ENCODE data around the gene HCFC1R1.

Gene HCFC1R1

DNA sequence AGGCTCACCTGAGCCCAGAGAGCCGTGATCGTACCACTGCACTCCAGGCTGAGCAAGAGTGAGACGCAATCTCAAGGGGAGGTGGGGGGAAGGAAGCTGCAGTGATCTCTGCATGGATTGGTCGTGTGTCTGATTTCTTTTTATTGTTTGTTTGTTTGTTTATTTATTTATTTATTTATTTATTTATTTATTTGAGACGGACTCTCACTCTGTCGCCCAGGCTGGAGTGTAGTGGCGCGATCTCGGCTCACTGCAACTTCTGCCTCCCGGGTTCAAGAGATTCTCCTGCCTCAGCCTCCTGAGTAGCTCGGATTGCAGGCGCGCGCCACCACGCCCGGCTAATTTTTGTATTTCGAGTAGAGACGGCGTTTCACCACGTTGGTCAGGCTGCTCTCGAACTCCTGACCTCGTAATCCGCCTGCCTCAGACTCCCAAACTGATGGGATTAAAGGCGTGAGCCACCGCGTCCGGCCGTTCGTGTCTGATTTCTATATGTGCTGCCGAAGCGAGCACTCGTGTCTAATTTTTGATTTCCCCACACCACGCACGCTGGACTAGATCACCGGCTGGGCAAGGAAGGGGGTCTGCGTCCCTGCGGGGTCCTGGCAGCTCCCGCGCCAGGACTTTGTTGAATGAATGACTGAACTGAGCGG, 4.0 kb downstream of the HCFC1R1 start:
- DNase-seq (ENCODE audit: low spot score) = no peak

DNA sequence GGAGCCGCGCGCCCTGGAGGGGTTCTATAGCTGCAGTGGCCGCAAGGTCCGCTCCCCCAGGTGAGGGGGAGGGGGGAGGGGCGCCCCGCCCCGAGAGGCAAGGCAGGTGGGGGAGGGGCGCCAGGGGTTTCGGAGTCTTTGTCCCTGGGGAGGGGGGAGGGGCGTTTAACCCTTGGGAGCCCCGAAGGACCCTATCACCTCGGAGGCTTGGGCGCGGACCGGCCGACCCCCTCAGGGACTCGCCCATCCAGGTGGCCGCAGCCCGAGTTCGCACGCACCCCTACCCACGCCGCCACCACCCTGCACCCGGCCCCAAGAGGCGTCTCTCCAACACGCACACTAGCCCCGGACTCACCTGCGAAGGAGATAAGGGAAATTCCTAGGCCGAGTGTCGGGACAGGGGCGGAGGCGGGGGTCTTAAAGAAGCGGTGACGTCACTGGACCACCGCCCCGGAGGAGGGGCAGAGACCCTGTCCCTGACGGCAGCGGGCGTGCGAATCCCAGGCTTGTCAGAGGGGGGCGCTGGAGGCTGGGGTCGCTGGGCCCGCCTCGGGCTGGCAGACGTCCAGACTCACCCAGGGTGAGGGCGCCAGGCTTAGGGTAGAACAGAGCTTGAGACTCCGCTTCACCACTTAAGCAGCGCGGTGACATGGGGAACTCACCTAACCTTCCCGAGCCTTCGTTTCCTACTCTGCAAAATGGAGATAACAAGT, 5.8 kb downstream of the HCFC1R1 start, which contains the start of gene CLDN6:
Gene CLDN6 (minus strand): TSS at position 390 of the 713 bp plus-strand sequence. CDS start 2,162 bp downstream, outside the sequence.
- DNase-seq (ENCODE audit: low spot score) = no peak

- DNase-seq (ENCODE audit: low spot score) = no peak
Measured at GRCh38 chr16:3017344-3017743, 6.4 kb downstream of the HCFC1R1 start.

DNA sequence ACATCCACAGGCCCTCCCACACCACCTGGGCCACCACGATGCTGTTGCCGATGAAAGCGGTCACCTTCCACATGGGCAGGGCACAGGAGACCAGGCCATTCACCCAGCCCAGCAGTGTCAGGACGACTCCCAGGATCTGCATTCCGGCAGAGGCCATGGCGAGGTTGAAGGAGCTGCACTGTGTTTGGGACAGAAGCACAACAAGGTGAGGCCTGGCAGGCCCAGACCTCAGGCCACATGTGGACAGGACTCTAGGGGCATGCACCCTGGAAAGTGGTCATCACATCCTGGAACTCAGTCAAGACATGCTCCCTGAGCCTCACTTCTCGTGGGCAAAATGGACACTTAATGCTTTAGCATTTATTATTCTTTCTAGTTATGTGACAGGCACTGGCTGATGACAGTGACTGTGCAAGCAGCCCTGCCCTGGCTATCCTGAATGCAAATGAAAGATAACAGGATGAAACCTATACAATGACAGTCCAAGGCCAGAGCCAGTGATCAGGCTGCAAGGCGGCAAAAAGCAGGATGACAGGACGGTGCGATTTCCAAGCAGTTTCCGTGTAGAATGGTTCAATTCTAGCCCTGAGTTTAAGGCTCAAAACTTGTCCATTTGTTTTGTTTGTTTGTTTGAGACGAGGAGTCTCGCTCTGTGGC, 7.7 kb downstream of the HCFC1R1 start:
- no peak for DNase-seq (ENCODE audit: low spot score)

DNA sequence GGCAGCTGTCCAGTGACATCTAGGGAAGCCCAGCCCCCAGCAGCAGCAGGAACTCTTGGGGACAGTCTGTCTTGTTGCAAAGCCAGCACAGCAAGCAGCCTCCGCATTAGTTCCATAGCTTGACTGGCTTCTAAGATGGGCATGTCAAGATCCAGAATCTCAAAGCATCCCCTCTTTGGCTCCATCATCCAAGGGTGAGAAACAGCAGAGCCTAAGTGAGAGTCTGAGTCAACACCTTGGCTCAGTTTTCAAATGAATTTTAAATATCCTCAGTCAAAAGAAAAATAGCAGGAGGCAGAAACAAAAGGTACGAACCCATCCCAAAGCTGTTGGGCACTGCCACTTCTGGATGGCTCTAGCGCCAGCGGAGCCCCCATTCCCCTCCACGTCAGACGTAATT, 8.8 kb downstream of the HCFC1R1 start:
- no peak for DNase-seq (ENCODE audit: low spot score)

DNA sequence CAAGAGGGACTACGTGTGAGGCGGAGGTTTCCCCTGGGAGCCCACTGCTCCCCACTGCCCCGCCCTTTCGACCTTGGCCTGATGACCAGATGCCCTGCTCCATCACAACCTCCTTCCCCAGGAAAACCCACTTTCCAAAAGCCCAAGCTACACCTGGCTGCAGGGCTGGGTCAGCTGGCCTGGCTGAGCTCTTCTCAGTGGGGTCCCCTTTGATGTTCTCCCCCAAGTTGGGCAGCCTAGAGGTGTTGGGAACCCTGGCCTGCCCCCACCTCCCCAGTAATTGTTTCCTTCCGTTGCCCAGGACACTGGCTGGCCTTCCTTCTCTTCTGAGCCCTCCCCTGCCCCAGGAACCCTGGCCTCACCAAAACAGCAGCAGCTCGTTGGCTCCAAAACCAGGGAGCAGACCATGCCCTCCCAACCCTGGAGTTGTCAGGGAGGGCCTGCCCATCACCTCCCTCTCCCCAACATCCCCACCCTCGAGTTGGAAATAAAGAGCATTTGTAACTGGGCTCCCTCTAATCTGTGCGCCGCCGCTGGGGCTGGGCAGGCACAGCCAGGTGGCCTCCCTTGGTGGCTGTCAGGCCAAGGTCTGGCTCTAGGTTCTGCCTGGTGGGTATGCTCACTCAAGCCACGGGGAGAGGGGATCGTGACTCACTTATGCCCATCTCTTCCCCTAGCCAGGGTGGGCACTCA, 9.6 kb downstream of the HCFC1R1 start:
- no peak for DNase-seq (ENCODE audit: low spot score)

- no peak for DNase-seq (ENCODE audit: low spot score)
Measured at GRCh38 chr16:3013491-3013951, 10.2 kb downstream of the HCFC1R1 start.

DNA sequence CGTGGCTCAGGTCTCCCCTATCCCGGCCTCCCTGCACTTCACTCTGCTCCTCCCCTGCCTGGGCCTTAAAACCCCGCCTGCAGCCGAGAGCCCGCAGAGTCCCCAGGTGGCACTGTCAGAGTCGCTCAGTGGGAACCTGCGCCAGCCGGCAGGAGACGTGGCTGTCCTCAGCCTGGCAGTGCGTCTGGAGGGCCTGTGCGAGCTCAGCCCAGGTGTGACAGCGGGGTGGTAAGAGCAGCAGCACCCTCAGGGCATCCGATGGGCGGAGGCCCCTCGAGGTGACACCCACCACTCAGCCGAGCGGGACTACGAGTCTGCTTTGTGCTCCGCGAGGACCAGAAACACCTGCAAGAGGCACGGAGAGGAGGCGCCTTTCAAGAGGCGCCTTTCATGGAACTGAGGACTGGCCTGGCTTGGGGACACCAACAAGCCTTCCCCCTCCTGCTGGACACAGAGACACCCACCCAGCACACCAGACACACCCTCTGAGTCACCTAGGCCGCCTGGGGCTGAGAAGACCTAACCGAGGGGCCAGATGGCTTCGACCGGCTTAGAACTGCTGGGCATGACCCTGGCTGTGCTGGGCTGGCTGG, 10.8 kb downstream of the HCFC1R1 start, which contains the start of gene CLDN9:
Gene CLDN9 (plus strand): TSS at position 96 of the 593 bp plus-strand sequence. CDS start 440 bp downstream, at position 536.
- DNase-seq (ENCODE audit: low spot score) = no peak

GRCh38 chr16:3012246-3012645, 11.5 kb downstream of the HCFC1R1 start:
- no peak for DNase-seq (ENCODE audit: low spot score)

- no peak for DNase-seq (ENCODE audit: low spot score)
Measured at GRCh38 chr16:3010510-3010909, 13.2 kb downstream of the HCFC1R1 start.

DNA sequence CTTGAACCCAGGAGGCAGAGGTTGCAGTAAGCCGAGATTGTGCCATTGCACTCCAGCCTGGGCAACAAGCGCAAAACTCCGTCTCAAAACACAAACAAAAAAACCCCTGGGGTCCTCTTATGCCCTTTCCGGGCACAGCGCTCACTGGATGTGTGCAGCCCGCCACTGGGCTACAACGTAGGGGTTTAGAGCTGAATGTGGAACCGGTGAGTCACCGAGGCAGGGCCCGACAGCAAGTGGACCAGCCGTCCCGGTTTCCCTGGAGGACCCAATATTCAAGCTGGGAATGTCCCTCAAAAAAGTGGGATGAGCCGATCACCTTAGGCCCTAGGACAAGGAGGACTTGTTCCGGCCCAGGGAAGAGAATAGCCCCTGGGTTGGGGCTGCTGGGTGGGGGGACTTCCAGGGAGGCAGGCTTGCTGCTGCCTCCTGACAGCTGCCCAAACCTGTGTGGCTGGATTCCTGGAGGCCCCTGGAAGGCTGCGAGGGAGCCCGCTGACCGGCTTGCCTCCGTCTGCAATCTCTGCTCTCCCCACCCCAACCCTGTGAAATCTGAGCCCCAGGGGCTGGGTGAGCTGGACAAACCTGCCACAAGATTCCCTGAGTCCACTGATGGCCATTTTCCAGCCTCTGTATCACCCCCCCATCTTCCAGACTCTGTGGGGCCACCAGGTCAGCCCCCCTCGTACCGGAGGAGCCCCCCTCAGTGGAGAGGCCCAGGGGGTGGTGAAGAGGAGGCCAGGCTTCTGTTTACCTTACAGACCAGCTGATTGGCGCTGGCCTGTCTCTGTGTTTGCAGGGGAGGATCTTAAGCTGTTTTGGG, 14.0 kb downstream of the HCFC1R1 start:
- DNase-seq (ENCODE audit: low spot score) = no peak

DNA sequence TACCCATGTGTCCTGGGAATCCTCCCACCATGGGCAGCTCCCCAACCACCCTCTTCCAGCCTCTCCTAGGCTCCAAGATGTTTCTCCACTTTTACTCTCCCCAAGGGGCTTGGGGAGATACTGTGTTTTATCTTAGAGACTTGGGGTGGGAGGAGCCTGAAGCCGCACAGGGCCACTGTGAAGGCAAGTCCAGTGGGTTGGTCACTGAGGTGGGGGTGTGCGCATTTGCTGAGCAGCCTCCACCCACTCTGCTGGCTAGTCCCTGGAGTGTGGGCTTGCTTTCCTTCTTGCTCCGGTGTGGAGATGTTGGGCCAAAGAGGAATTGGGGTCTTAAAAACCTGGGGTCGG, 15.1 kb downstream of the HCFC1R1 start:
- no peak for DNase-seq (ENCODE audit: low spot score)

DNA sequence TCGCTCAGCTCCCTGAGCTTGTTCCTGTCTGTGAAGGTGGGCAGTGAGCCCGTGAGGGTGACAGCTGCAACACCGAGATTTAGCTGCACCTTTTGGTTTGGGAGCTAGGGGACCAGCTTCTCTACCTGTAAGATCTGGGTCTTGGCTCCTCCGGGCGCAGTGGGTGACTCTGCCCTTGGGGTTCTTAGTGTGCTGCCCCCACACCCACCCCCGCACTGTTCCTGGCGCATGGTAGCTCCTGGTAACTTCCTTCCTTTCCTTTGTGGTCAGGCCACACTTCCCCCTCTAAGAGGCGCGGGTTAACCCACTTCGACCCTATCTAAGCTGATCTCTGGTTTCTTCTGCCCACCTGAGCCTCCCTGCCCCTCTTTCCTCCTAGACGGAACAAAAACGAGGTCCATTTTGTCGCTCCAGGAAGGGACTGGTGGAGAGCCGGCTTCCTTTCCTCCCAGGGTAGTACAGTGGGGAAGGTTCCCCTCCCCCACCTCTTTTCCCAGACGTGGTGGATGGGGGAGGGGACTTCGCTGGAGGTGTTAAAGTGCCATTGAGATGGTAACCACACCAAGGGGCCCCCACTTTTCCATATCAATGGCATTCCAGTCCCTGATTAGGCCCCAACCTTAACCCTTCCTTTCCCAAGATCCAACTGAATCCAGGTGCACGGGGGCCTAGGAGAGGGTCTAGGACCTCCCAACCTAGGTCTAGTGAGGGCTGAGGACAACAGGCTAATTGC, 15.6 kb downstream of the HCFC1R1 start:
- DNase-seq (ENCODE audit: low spot score) = no peak

DNA sequence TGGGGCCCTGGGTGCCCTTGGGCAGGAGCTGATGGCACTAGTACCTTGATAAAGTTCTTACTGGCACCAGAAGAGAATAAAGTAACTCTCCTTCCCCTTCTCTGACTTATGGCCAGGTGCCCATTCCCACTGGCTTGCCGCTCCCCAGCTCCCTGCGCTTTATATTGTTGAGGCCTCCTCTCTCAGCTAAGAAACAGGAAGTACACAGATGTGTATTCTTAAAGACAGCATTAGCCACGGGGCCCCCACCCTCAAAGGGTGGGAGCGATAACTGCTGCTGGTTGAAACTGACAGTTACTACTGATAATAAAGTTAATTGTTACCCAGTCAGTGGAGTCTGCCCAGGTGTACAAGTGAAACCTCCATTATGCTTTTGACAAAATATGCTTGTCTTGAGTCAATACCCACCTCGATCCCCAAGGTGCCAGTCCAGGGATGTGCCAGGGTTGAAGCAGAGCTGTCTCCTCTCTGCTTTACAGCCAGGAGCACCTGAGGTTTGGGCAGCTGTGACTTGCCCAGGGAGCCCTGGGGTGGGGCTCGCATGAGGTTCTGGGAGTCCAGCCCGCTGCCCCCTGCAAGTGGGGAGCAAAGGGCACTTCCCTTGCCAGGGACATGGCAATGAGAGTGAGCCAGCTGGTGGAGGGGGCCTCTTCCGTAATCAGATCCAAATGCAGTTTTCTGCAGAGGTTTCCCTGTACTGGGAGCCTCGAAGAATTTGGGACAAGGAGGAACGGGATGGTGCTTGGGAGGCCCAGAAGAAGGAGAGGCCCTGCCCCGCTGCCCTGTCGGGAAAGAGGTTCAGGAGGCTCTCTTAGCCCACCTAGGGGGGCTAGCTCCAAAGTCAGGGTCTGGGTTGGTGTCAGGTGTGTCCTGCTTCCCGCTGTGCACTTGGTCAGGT, 16.4 kb downstream of the HCFC1R1 start:
- DNase-seq (ENCODE audit: low spot score) = no peak

DNA sequence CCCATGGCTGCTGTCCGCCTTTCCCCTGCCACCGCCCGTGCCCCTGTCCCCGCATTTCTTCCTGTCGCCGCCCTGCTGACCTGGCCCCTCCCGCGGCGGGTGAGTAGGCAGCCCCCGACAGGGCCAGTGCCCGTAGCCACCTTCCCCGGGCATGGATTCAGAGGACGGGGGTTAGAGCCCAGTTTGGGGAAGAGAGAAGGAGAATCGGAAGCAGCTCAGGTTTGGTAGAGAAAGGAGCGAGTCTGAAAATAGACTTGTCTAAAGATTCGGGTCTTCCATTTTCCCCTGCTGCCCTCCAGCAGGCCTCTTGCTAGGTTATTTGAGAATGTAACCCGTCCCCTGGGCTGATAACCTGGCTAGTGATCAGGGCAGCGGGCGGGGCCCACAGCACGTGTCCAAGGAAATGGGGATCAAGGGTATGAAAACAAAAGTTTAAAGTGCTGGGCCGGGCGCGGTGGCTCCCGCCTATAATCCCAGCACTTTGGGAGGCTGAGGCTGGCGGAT, 18.9 kb downstream of the HCFC1R1 start:
- no peak for DNase-seq (ENCODE audit: low spot score)

- no peak for DNase-seq (ENCODE audit: low spot score)
Measured at GRCh38 chr16:3004319-3004718, 19.4 kb downstream of the HCFC1R1 start.

DNA sequence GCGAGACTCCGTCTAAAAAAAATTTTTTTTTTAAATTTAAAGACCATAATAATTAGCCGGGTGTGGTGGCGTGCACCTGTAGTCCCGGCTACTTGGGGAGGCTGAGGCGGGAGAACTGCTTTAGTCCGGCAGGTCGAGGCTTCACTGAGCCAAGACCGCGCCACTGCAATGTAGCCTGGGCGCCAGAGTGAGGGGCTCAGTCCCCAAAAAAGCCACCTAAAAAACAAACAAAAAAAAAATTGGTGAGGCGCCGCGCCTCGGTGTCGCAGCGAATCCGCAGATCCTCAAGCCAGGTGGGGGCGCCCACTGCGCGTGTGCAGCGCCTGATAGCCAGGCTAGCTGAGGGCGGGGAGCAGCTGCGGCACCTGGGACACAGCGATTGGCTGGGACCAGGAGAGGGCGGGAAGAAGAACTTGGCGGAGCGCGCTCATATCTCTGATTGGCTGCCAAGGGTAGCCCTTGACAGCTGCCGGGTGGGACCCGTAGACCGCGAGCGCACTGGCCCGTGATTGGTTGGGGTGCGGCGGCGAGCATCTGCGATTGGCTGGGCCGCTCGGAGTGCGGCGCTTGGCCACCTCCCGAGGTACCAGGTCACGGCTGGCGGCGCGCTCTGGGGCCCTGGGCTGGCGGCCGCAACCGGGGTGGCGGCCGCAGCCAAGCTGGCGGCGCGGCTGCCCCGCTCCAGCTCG, 20.0 kb downstream of the HCFC1R1 start:
- peak; percentile 99 for DNase-seq (ENCODE audit: low spot score)

DNA sequence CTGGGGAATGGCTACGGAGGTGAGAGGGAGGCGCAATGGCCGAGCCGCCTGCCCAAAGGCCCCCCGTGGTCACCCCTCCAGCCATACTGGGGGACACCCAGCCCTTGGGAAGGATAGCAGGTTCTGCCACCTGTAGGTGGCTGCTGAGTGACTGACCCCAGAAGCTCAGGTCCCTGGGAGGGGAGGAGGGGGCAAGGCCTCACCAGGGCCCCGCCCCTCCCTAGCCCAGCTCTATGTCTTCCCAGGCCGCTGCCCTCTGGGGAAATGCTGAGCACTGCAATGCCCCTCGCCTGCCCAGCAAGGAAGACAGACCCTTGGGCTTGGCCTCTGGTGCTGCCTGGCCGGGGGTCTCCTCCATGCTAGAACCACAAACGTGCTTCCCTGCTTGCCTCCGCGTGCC, 22.4 kb downstream of the HCFC1R1 start:
- DNase-seq (ENCODE audit: low spot score) = no peak

DNA sequence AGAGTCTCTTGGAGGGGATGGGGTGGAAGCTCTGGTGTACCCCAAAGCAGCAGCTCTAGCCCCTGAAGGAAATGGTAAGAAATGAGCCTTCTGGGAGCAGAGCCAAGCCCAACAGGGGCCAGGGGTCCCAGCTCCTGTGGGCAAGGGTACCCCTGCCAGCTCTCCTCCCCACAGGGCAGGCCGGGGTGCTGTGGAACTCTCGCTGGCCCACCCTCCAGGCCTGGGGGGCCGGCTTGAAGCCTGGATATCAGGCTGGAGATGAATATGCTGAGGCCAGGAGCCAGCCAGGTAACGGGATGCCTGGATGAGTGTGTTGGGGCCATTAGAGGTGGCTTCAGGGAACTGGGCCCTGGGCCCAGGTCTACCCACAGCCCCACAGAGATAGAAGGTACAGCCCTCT, 23.2 kb downstream of the HCFC1R1 start:
- no peak for DNase-seq (ENCODE audit: low spot score)

Data from hepatic stellate cell (primary cell).